Right cardiac atrium (tissue), 5 donors: Measurements from ENCODE around the gene WASHC4. TPM values are rescaled to one million over a fixed set of nuclear protein-coding genes. Genes with fewer than 3 reads are reported as not detected.

ENCODE experiments used
- ATAC-seq, 2 donors: fragments of 200-7000 bp; cut with Tn5 transposase; one replicate each; pipeline versions ENCODE4 v1.8.0 to v1.9.1; 2020; ENCODE audit warnings: moderate library complexity in 2 of 2, mild to moderate bottlenecking in 1 of 2
- DNase-seq, 3 donors: peaks; one replicate each; pipeline ENCODE4 v3.0.0-alpha.2; 2020
- H3K27ac ChIP-seq: one replicate; pipeline ENCODE4 v1.5.1; 2013; ENCODE audit warnings: mild to moderate bottlenecking, low read length, control low read depth, moderate library complexity
- H3K27me3 ChIP-seq: one replicate; pipeline ENCODE4 v1.6.1; 2013; ENCODE audit not compliant: control insufficient read depth, insufficient read depth
- H3K4me1 ChIP-seq: one replicate; pipeline ENCODE4 v1.6.1; 2013; ENCODE audit warnings: low read length; ENCODE audit not compliant: control insufficient read depth, insufficient read depth
- H3K4me3 ChIP-seq: one replicate; pipeline ENCODE4 v1.5.1; 2013; ENCODE audit warnings: low read length, control low read depth
- H3K9me3 ChIP-seq: one replicate; pipeline ENCODE4 v1.6.1; 2013; ENCODE audit warnings: low read length; ENCODE audit not compliant: control insufficient read depth
- WGBS: extraction: QIAGEN DNeasy Blood & Tissue Kit; methylation state at CpG from one replicate; pipeline ENCODE4 v1.1.7; 2013; 5-methylcytosine and 5-hydroxymethylcytosine counted together
- intact Hi-C, 4 donors: fragments of 100-400 bp; cut with DNase I; formaldehyde crosslinking; loops; one replicate each; pipeline versions ENCODE4 v1.11.0 to v1.14.0; 2022 to 2023
- long read RNA-seq, 4 donors: library from polyadenylated mRNA; unstranded; transcript quantifications; one replicate each; pipeline ENCODE4 v2.0.0, GENCODE V29; 2020 to 2021
- polyA plus RNA-seq: library from polyadenylated mRNA; stranded (reverse); fragments of 200-250 nt; gene quantifications from one replicate; pipeline ENCODE4 v1.2.3, GENCODE V29; 2013
- total RNA-seq, 4 donors: library from RNA; stranded (reverse); fragmentation: NEBNext Ultra II Directional; extraction: Animal tissue kit (Norgen Biotek cat#: 25700); gene quantifications; one replicate each; pipeline ENCODE4 v1.2.1, GENCODE V29; 2021
- donor health status: healthy with polysubstance abuse.
- donor health status: DM: no; HTN: yes; CAD: no.
- donor health status: DM: no; HTN: no; CAD: no.
- donor health status: DM: no; HTN: yes; CAD: no; lungs with severe emphysema.
- donor health status: DM: yes; HTN: yes; CAD: no.

The WASHC4 gene, protein sequence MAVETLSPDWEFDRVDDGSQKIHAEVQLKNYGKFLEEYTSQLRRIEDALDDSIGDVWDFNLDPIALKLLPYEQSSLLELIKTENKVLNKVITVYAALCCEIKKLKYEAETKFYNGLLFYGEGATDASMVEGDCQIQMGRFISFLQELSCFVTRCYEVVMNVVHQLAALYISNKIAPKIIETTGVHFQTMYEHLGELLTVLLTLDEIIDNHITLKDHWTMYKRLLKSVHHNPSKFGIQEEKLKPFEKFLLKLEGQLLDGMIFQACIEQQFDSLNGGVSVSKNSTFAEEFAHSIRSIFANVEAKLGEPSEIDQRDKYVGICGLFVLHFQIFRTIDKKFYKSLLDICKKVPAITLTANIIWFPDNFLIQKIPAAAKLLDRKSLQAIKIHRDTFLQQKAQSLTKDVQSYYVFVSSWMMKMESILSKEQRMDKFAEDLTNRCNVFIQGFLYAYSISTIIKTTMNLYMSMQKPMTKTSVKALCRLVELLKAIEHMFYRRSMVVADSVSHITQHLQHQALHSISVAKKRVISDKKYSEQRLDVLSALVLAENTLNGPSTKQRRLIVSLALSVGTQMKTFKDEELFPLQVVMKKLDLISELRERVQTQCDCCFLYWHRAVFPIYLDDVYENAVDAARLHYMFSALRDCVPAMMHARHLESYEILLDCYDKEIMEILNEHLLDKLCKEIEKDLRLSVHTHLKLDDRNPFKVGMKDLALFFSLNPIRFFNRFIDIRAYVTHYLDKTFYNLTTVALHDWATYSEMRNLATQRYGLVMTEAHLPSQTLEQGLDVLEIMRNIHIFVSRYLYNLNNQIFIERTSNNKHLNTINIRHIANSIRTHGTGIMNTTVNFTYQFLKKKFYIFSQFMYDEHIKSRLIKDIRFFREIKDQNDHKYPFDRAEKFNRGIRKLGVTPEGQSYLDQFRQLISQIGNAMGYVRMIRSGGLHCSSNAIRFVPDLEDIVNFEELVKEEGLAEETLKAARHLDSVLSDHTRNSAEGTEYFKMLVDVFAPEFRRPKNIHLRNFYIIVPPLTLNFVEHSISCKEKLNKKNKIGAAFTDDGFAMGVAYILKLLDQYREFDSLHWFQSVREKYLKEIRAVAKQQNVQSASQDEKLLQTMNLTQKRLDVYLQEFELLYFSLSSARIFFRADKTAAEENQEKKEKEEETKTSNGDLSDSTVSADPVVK
- total RNA-seq (10 to 100 TPM; 22.8 to 29.9 (median 27.2) TPM), polyA plus RNA-seq (9.5 TPM)
- long read RNA-seq, donor 1, full-length matches to known transcripts = 2 of 52 reads
- long read RNA-seq, donor 1, partial matches to known transcripts = 42 of 52 reads
- long read RNA-seq, donor 1, other reads (novel, unspliced or antisense) = 8 of 52 reads
- long read RNA-seq, donor 2, full-length matches to known transcripts = 2 of 5 reads
- long read RNA-seq, donor 2, partial matches to known transcripts = 0 of 5 reads
- long read RNA-seq, donor 2, other reads (novel, unspliced or antisense) = 3 of 5 reads
- long read RNA-seq, donor 3, partial matches to known transcripts = 87 of 103 reads
- long read RNA-seq, donor 3, other reads (novel, unspliced or antisense) = 14 of 103 reads
- long read RNA-seq, donor 4, full-length matches to known transcripts = 5 of 7 reads
- long read RNA-seq, donor 4, partial matches to known transcripts = 1 of 7 reads
- long read RNA-seq, donor 4, other reads (novel, unspliced or antisense) = 1 of 7 reads

DNA sequence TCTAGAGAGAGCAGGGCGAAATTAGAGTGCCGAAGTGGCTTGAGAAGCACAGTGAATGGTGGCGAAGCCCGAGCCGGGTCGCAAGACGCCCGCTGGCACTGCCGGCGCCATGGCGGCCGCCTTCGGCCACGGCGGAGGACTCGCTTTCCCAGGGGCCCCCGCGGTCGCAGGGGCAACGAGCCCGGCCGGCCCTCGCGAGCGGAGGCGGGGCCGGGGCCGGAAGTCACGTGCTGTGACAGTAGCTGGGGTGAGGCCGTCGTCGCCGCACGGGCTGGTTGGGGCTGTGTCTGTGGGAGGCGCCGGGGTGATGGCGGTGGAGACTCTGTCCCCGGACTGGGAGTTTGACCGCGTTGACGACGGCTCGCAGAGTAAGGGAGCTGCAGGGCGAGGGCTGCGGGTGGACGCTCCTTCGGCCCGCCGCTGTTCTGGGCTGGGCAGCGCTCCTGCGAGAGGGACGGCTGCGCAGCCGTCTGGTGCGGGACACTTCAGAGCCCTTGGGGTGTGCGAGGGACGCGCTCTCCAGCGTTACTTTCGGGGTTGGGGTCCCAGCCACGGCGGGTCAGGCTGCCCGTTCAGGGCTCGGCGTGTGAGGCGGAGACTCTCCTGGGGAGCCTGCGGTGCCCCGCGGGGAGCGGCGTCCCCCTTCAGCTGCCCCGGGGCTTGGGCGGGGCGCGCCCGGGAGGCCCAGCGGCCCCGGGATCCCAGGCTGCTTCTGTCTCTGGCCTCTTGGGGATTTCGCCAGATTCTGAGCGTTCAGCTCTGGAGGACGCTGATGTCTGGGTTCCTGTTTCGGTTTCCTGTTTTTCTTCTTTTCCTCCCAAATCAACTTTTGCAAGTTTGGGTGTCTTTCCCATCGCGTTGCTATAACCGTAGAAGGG, at the start of gene WASHC4:
TSS of gene WASHC4 (plus strand) at position 238 of the 878 bp plus-strand sequence. CDS start at position 308, 70 bp downstream.
- intact Hi-C loops = no loop called here
- Histone ChIP-seq H3K4me1 (no peaks in the 10 kb centered on the region), H3K9me3 (no peaks in the 10 kb centered on the region), H3K27me3 (no peaks in the 10 kb centered on the region), H3K4me3 (peak within 1 kb of the TSS; percentile 82), H3K27ac (peak within 1 kb of the TSS; percentile 96)
- peak; percentile 95 to 98 (median 98) for DNase-seq
- peak; percentile 99 for ATAC-seq
- under 1% methylated on average over 85 of the region's 85 CpGs for WGBS

DNA sequence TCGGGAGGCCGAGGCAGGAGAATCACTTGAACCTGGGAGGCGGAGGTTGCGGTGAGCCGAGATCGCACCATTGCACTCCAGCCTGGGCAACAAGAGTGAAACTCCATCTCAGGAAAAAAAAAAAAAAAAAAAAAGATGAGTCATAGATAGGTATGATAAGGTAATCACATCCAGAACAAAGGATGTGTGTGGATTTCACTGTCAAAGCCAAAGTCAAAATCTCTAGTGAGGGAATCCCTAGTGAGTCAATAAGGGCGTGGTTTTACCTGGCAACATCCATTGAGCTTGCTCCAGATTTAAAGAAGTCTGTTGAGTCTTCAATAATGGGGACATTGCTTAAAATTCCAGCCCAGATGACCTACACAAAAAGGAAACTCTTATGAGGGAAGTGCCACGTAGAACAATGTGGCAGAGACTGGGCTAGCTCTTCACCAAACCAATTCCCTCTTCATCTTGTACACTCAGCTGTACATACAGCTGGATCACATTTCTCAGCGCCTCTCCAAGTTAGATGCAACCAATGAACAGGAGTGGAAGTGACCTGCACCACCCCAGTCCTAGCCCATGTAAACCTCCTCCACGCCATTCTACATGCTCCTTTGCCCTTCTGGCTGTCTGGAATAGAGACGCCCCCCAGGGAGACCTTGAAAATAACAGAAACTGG, 46.7 kb upstream of the WASHC4 start:
- Histone ChIP-seq H3K27me3 (no peaks in the 10 kb centered on the region), H3K4me1 (no peaks in the 10 kb centered on the region), H3K9me3 (no peaks in the 10 kb centered on the region), H3K27ac (no peak overlapping the region), H3K4me3 (no peak overlapping the region)
- WGBS = 93% methylated on average over 5 of the region's 11 CpGs
- DNase-seq (no peak), ATAC-seq (no peak)
- intact Hi-C loops = loop anchor here in 1 of 4 donors (5.0 kb wide), 1 partner anchor 684 kb away; no protein-coding TSS in a partner anchor

DNA sequence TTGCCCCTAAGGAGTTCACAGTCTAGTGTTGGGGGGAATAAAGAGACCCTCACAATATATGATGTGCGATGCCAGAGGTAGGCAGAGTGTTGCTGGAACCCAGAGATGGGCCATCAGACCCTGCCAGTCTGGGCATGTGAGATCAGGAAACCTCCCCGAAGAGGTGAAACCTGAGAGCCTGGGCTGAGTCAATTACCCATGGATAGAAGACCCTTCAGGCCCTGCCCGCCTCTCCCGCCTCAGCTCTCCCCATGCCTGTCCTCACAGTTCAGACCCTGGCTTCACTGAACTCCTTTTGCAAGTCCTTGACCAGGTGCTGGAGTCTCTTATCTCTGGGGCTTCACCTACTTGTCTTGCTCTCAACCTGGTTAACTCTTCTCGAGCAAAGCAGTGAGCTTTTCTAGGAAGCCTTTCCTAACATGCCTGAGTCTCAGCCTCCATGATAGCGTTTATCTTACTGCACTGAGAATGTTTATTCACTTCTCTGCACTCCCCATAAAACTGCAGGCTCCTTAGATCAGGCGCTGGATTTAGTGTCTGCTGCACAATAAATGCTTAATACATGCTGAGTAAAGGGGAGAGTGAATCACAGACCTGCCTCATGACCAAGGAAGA, 42.9 kb upstream of the WASHC4 start:
- no peak overlapping the region for H3K27ac ChIP-seq
- DNase-seq = no peak
- ATAC-seq = no peak
- H3K9me3 ChIP-seq = no peaks in the 10 kb centered on the region
- WGBS = 80% methylated on average over 7 of the region's 7 CpGs
- H3K4me1 ChIP-seq = no peaks in the 10 kb centered on the region
- intact Hi-C loops = loop anchor here in 1 of 4 donors (5.0 kb wide), 1 partner anchor 687 kb away; no protein-coding TSS in a partner anchor
- H3K4me3 ChIP-seq = no peak overlapping the region
- no peaks in the 10 kb centered on the region for H3K27me3 ChIP-seq

DNA sequence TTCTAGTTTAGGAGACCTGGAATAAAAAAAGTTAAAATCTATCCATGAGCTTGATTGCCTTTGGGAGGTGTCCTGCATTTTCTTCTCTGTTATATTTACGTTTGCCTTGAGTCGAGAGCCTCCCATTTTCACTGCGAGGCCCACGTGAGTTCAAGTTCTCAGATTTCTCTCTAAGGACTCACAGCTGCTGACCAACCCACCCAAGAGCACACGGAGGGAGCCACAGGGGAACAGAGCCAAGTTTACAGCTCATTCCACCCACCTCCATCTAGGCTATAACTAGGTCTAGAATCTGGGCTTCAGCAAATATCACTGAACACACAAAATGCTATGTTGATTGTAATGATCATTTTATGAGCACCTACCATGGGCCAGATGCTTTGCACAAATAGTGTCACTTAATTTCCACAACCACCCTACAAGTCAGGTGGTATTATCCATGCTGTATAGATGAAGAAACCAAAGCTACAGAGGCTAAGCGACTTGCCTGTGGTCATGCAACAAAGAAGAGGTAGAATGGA, 40.0 kb upstream of the WASHC4 start:
- Histone ChIP-seq H3K4me1 (no peaks in the 10 kb centered on the region), H3K27me3 (no peaks in the 10 kb centered on the region), H3K4me3 (no peak overlapping the region), H3K9me3 (no peaks in the 10 kb centered on the region), H3K27ac (no peak overlapping the region)
- DNase-seq (no peak), ATAC-seq (no peak)
- intact Hi-C loops = no loop called here
- WGBS = 70% methylated on average over 6 of the region's 6 CpGs

DNA sequence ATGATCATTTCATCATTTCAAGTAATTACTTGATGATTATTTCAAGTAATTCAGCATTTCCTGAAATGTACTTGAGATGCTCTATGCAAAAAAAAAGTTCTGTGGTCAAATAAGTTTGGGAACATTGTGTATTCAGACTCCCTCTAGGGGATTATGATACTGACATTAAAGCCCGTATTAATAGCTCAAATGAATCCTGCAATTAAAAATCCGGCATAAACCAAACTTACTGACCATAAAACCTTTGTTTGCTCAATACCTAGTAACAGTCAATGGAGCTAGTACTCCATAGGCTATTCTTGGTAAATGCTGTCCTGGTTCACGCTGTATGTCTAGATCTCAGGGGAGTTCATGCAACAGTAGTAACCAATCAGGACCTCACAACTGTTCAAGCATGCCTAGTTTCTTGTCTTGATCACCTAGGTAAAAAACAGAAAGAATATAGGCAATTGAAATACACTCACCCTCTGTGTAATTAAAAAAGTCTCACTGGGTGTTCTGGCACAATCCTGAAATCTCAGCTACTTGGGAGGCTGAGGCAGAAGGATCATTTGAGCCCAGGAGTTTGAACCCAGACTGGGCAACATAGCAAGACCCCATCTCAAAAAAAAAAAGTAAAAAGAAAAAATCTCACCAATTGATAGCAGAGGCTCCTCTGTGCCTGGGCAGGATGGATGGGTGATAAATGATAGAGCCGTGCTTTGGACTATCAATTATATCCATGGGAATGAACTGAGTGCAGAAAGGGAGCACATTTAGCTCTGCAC, 37.4 kb upstream of the WASHC4 start:
- intact Hi-C loops = no loop called here
- Histone ChIP-seq H3K4me1 (no peaks in the 10 kb centered on the region), H3K9me3 (no peaks in the 10 kb centered on the region), H3K27me3 (no peaks in the 10 kb centered on the region), H3K27ac (no peak overlapping the region), H3K4me3 (no peak overlapping the region)
- 59% methylated on average over 4 of the region's 4 CpGs for WGBS
- ATAC-seq (no peak), DNase-seq (no peak)

DNA sequence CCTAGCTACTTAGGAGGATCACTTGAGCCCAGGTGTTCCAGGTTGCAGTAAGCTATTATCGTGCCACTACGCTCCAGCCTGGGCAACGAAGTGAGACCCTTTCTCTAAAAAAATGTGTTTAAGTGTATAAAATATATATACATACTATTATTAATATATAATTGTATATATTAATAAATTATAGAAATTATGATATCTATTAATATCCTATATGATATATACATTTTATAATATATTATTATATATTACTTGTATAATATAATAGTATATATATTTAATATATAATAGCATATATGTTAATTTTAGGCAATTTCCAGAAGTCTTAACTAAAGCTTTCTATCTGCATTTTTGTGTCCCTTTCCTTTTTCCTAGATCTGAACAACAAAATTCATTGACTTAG, 35.5 kb upstream of the WASHC4 start:
- Histone ChIP-seq H3K27ac (no peak overlapping the region), H3K4me3 (no peak overlapping the region), H3K4me1 (no peaks in the 10 kb centered on the region), H3K9me3 (no peaks in the 10 kb centered on the region), H3K27me3 (no peaks in the 10 kb centered on the region)
- intact Hi-C loops = no loop called here
- DNase-seq (no peak), ATAC-seq (no peak)
- over 99% methylated on average over 3 of the region's 3 CpGs for WGBS

DNA sequence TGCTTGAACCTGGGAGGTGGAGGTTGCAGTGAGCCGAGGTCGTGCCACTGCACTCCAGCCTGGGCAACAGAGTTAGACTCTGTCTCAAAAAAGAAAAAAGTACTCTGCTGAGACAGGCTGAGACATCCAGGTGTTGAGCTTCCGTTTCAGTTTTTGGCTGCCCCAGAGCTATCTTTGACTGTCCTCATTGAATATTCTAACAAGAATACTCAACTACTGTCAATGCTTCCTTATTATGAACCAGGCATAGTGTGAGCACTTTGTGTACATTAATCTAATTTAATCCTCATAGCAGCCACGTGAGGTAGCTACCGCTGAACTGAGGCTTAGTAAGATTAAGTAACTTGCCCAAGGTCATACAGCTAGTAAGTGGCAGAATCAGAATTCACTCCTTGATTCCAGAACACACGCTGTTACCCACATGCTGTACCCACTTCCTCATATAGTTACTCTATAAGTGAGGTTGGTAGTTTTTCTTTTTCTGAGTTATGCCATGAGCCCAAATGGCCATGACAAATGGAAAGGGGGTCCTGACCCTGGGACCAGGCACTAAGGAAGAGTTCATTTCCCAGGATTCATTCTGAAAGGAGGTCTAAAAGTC, 34.5 kb upstream of the WASHC4 start:
- intact Hi-C loops = no loop called here
- WGBS = 94% methylated on average over 6 of the region's 6 CpGs
- Histone ChIP-seq H3K4me3 (no peak overlapping the region), H3K4me1 (no peaks in the 10 kb centered on the region), H3K27ac (no peak overlapping the region), H3K27me3 (no peaks in the 10 kb centered on the region), H3K9me3 (no peaks in the 10 kb centered on the region)
- ATAC-seq (no peak), DNase-seq (no peak)

DNA sequence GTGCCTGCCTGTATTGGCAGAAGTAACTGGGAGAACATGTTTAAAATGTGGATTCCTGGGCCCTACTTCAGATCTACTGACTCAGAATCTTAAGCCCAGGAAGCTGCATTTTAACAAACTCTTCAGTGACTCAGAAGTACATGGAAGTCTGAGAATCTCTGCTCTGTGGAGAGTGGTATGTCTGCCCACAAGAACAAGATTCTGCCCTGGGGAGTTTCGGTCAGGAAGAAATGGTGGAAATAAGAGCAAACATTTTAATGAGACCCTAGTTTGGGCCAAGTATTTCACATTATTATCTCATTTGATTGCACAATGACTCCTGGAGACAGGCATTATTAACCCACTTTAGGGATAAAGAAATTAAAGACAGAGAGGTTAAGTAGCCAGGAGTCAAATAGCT, 31.4 kb upstream of the WASHC4 start:
- Histone ChIP-seq H3K27ac (no peak overlapping the region), H3K4me1 (no peaks in the 10 kb centered on the region), H3K4me3 (no peak overlapping the region), H3K27me3 (no peaks in the 10 kb centered on the region), H3K9me3 (no peaks in the 10 kb centered on the region)
- WGBS = 71% methylated on average over 1 of the region's 1 CpG
- intact Hi-C loops = no loop called here
- DNase-seq (no peak), ATAC-seq (peak; percentile 20 to 50)
